ENCODE results near the gene ITGA4. TPM values are rescaled to one million over a fixed set of nuclear protein-coding genes. Genes with fewer than 3 reads are reported as not detected.

The ITGA4 gene
- polyA plus RNA-seq, 1 donor = 14.9 TPM

DNA sequence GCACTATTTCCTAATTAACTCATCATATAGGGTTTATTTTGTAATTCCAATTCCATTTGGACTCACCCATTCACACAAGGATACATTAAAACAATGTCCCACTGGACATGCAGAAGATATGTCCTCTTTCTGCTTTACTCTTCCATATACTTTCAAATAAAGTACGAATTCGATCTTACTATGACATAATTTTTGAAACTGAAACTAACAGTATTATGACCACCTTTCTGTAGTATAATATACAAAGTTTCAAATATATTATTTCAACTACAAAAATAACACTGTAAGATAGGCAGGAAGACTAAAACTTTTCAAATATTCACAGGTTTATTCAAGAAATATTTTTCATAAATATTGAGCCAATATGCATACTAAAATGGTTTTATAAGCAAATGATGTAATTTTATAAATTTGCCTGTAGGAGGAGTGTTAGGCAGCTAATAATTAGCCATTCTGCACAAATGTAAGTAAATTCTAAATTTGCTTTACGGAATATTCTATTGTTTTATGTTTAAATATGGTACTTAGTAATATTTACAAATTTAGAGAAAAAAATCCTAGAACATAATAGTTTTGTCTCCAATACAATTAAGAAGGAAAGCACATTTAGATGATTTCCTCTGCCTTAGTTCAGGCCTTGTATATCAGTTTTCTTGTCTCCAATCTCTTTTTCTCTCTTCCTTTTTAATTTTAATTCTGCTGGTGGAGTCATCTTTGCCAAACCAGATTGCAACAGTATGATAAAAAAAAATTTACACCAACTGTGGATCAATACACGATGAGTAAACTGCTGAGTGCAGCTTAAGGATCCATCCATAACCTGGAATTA lies 113.9 kb downstream of the ITGA4 start:
- no peaks in the 10 kb centered on the region for H3K36me3 ChIP-seq (ENCODE audit: control insufficient read depth, insufficient read depth, low read length)
- no peak for DNase-seq
- no peaks in the 10 kb centered on the region for H3K27me3 ChIP-seq (ENCODE audit: control insufficient read depth, insufficient read depth, low read length)
- peaks cover 12% of the 10 kb centered on the region for H3K4me1 ChIP-seq (ENCODE audit: control insufficient read depth, insufficient read depth, low read length)
- 81% methylated on average over 3 of the region's 4 CpGs for WGBS (ENCODE audit: insufficient coverage, low lambda C conversion rate)
- no peaks in the 10 kb centered on the region for H3K9me3 ChIP-seq (ENCODE audit: control insufficient read depth, low read depth, low read length)
- H3K4me3 ChIP-seq (ENCODE audit: low read length) = no peak overlapping the region
- no peak overlapping the region for H3K27ac ChIP-seq (ENCODE audit: low read length)

DNA sequence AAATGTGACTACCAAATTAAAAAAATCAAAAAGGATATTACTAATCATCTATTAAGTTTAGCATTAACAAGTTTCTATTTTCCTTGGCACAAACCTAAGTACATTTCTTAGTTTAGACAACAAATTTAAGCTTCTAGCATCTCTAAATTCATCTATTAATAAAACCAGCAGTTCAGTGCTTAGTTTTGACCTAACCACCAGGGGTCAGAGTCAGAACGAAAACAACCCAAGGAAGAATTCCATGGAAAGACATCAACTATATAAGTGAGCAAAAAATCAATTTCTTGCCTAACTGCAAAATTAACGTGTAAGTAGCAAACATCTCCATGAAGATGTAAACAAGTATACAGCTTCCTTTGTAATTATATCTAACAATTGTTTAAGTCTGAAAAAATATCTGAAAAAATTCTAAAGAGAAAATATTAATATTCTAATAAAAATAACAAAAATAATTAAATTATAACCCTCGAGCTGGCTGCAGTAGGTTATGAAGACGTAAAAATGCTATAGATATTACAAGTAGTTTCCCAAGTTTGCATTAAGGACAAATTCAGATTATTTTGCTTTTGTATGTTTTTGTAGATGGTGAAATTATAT lies 116.1 kb downstream of the ITGA4 start:
- Histone ChIP-seq H3K27ac (ENCODE audit: low read length) (no peak overlapping the region), H3K27me3 (ENCODE audit: control insufficient read depth, insufficient read depth, low read length) (no peaks in the 10 kb centered on the region), H3K4me3 (ENCODE audit: low read length) (no peak overlapping the region), H3K36me3 (ENCODE audit: control insufficient read depth, insufficient read depth, low read length) (no peaks in the 10 kb centered on the region), H3K4me1 (ENCODE audit: control insufficient read depth, insufficient read depth, low read length) (peaks cover 23% of the 10 kb centered on the region), H3K9me3 (ENCODE audit: control insufficient read depth, low read depth, low read length) (no peaks in the 10 kb centered on the region)
- WGBS (ENCODE audit: insufficient coverage, low lambda C conversion rate) = 60% methylated on average over 3 of the region's 4 CpGs
- DNase-seq = peak in 1 of 2 donors; percentile 15

DNA sequence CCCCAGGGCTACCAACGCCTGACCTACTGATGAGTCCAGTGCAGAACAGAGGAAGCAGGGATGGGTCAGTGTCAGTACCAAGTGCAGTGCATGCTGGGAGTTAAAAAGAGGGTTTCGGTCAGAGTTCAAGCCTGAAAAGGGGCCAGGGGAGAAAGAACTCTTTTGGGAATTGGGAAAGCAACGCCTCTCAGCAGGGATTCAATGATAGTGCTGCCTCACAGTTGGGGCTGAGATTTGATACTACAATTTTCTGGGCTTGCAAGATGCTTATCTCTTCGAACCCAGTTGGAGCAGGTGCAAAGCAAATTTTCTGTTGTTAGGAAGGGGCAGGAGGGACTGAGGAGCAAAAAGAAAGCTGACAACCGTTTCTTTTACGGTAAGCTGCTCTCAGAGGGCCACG lies 117.1 kb downstream of the ITGA4 start:
- Histone ChIP-seq H3K4me1 (ENCODE audit: control insufficient read depth, insufficient read depth, low read length) (peaks cover 23% of the 10 kb centered on the region), H3K27me3 (ENCODE audit: control insufficient read depth, insufficient read depth, low read length) (no peaks in the 10 kb centered on the region), H3K36me3 (ENCODE audit: control insufficient read depth, insufficient read depth, low read length) (no peaks in the 10 kb centered on the region), H3K9me3 (ENCODE audit: control insufficient read depth, low read depth, low read length) (no peaks in the 10 kb centered on the region), H3K27ac (ENCODE audit: low read length) (no peak overlapping the region), H3K4me3 (ENCODE audit: low read length) (no peak overlapping the region)
- WGBS (ENCODE audit: insufficient coverage, low lambda C conversion rate) = 100% methylated on average over 1 of the region's 7 CpGs
- no peak for DNase-seq

DNA sequence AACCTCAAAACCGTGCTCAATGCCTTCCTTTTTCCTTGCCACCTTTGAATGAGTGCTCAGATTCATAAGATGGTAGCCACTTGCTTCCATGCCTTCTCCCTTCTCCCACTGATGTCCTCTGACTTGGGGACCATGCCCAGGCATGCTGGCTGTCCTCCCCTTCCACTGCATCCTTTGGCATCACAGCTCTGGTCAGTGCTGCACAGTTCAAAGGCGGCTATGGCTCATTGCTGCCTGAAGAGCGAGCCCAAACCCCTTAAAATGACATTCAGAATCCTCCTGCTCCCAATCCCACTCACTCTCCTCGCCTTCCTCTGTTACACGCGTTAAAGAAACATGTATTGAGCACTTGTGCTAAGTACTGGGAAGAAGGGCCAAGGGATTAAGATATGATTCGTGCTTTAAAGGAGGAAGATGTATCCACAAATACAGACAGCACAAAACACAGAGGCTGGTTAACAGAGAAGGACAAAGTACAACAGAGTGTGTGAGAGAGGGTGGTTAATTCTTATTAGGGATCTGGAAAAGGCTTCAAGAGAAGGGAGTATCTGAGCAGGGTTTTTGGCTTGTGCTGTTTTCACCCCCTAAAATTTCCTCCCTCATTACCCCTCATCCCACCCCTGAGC lies 118.0 kb downstream of the ITGA4 start:
- H3K4me1 ChIP-seq (ENCODE audit: control insufficient read depth, insufficient read depth, low read length) = peaks cover 23% of the 10 kb centered on the region
- no peaks in the 10 kb centered on the region for H3K9me3 ChIP-seq (ENCODE audit: control insufficient read depth, low read depth, low read length)
- no peaks in the 10 kb centered on the region for H3K36me3 ChIP-seq (ENCODE audit: control insufficient read depth, insufficient read depth, low read length)
- H3K27ac ChIP-seq (ENCODE audit: low read length) = peak overlapping the region; percentile 27
- no peak overlapping the region for H3K4me3 ChIP-seq (ENCODE audit: low read length)
- no peaks in the 10 kb centered on the region for H3K27me3 ChIP-seq (ENCODE audit: control insufficient read depth, insufficient read depth, low read length)
- WGBS (ENCODE audit: insufficient coverage, low lambda C conversion rate) = 27% methylated on average over 5 of the region's 7 CpGs
- peak in 1 of 2 donors; percentile 49 for DNase-seq

DNA sequence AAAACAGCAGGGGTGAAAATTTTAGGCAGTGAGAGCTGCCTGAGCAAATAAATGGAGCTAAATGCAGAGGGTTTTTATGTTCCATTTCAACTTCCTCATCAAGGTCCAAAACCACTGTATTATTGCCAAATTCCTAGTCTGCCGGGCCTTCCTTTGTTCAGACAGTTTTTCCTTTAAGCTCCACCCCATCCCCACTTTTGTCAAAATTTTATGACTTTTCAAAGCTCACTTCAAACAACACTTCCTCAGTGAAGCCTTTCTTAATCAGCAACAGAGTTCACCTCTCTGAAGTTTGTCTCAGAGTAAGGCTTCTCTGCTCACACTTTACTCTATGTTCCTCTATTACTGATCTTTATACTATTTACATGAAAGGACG lies 118.5 kb downstream of the ITGA4 start:
- Histone ChIP-seq H3K4me3 (ENCODE audit: low read length) (no peak overlapping the region), H3K27me3 (ENCODE audit: control insufficient read depth, insufficient read depth, low read length) (no peaks in the 10 kb centered on the region), H3K4me1 (ENCODE audit: control insufficient read depth, insufficient read depth, low read length) (peaks cover 23% of the 10 kb centered on the region), H3K27ac (ENCODE audit: low read length) (peak overlapping the region; percentile 27), H3K36me3 (ENCODE audit: control insufficient read depth, insufficient read depth, low read length) (no peaks in the 10 kb centered on the region), H3K9me3 (ENCODE audit: control insufficient read depth, low read depth, low read length) (no peaks in the 10 kb centered on the region)
- 20% methylated on average over 1 of the region's 2 CpGs for WGBS (ENCODE audit: insufficient coverage, low lambda C conversion rate)
- DNase-seq = peak in 1 of 2 donors; percentile 37

DNA sequence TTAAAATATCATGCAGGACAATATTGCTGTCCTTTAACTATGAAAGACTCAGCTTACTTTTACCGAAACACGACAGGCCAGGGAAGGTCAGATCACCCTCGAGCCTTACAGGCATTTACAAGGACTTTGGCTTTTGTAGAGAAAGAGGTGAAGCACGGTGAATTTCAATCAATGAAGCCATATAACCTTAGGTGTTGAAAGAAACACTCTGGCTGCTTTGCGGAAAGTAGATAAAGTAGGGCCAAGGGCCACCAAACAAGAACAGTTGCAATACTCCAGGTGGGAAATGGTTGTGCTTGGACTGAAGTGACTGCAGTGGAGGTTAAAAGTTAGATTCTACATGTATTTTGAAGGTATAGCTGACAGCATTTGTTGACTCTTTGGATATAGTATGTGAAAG lies 119.2 kb downstream of the ITGA4 start:
- peaks cover 23% of the 10 kb centered on the region for H3K4me1 ChIP-seq (ENCODE audit: control insufficient read depth, insufficient read depth, low read length)
- DNase-seq = peak; percentile 56 to 86
- no peak overlapping the region for H3K4me3 ChIP-seq (ENCODE audit: low read length)
- no peaks in the 10 kb centered on the region for H3K36me3 ChIP-seq (ENCODE audit: control insufficient read depth, insufficient read depth, low read length)
- H3K27me3 ChIP-seq (ENCODE audit: control insufficient read depth, insufficient read depth, low read length) = no peaks in the 10 kb centered on the region
- H3K9me3 ChIP-seq (ENCODE audit: control insufficient read depth, low read depth, low read length) = no peaks in the 10 kb centered on the region
- H3K27ac ChIP-seq (ENCODE audit: low read length) = peak overlapping the region; percentile 27
- no CpG with 5 or more reads among the region's 5 CpGs for WGBS (ENCODE audit: insufficient coverage, low lambda C conversion rate)

DNA sequence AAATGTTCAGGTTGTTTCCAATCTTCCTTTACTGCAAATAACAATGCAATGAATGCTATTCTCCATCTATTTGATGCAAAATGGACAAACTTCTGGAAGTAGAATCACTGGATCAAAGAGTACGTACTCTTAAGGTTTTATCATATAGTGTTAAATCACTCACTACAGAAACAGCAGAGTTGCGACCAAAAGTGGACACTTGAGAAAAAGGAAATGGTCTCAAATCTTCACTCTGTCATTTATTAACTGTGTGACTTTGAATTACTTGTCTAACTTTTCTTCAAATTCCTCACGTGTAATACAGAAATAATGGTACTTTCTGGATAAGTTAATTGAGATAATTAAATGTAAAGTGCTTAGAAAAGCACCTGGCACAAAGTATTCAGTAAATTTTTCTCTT lies 121.6 kb downstream of the ITGA4 start:
- Histone ChIP-seq H3K36me3 (ENCODE audit: control insufficient read depth, insufficient read depth, low read length) (no peaks in the 10 kb centered on the region), H3K9me3 (ENCODE audit: control insufficient read depth, low read depth, low read length) (no peaks in the 10 kb centered on the region), H3K27me3 (ENCODE audit: control insufficient read depth, insufficient read depth, low read length) (no peaks in the 10 kb centered on the region), H3K4me1 (ENCODE audit: control insufficient read depth, insufficient read depth, low read length) (peaks cover 23% of the 10 kb centered on the region), H3K27ac (ENCODE audit: low read length) (no peak overlapping the region), H3K4me3 (ENCODE audit: low read length) (no peak overlapping the region)
- WGBS (ENCODE audit: insufficient coverage, low lambda C conversion rate) = 25% methylated on average over 3 of the region's 3 CpGs
- DNase-seq = no peak

DNA sequence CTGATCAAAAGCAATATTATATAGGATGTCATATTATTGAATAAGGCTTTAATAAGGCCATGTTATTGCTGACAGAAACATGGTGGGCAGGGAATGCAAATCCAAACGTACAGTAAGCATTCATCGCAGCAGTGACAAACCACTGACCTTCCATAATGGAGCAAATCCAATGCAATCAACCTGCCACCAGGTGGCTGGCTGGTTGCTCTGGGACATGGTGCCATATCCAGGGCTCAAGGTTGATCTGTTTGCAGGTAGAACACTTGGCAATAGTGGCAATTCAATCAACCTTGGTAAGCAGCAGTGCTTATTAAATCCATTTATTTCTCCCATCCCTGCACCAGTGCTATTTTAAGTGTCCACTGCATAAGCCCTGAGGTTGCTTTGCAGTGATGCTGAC lies 124.3 kb downstream of the ITGA4 start:
- no CpG with 5 or more reads among the region's 2 CpGs for WGBS (ENCODE audit: insufficient coverage, low lambda C conversion rate)
- Histone ChIP-seq H3K4me1 (ENCODE audit: control insufficient read depth, insufficient read depth, low read length) (peaks cover 6% of the 10 kb centered on the region), H3K4me3 (ENCODE audit: low read length) (no peak overlapping the region), H3K27ac (ENCODE audit: low read length) (no peak overlapping the region), H3K9me3 (ENCODE audit: control insufficient read depth, low read depth, low read length) (no peaks in the 10 kb centered on the region), H3K27me3 (ENCODE audit: control insufficient read depth, insufficient read depth, low read length) (no peaks in the 10 kb centered on the region), H3K36me3 (ENCODE audit: control insufficient read depth, insufficient read depth, low read length) (no peaks in the 10 kb centered on the region)
- DNase-seq = no peak

DNA sequence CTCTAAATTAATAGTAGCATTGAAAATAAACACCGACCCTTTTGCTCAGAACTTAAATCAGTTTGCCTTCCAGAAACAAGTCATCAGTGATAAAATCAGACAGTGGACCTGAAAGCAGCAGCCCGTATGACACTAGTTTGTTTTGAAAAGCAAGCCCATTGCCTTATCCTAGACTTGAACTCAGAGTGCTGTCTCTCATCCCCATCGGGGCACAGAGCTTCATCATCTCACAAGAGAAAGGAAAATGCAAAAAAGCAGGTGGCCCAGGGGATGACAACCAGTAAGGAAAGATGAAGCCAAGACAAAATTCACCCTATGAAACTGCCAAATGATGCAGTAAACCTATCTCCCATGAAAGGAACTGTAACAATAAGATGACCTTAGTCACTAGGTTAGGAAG lies 128.5 kb downstream of the ITGA4 start:
- WGBS (ENCODE audit: insufficient coverage, low lambda C conversion rate) = 76% methylated on average over 2 of the region's 3 CpGs
- Histone ChIP-seq H3K9me3 (ENCODE audit: control insufficient read depth, low read depth, low read length) (no peaks in the 10 kb centered on the region), H3K27me3 (ENCODE audit: control insufficient read depth, insufficient read depth, low read length) (no peaks in the 10 kb centered on the region), H3K36me3 (ENCODE audit: control insufficient read depth, insufficient read depth, low read length) (no peaks in the 10 kb centered on the region), H3K27ac (ENCODE audit: low read length) (no peak overlapping the region), H3K4me3 (ENCODE audit: low read length) (no peak overlapping the region), H3K4me1 (ENCODE audit: control insufficient read depth, insufficient read depth, low read length) (no peaks in the 10 kb centered on the region)
- no peak for DNase-seq

All from large intestine (tissue), 3 donors.